ENCODE data around the gene CD34. TPM values are rescaled to one million over a fixed set of nuclear protein-coding genes. Genes with fewer than 3 reads are reported as not detected.
"Not testable (repeated sequence)": the region's sequence is repeated elsewhere in the genome, so short reads cannot be mapped to it uniquely, and the experiment has no call there.

The CD34 gene
- polyA plus RNA-seq, 1 experiment = 1.2 TPM

- Histone ChIP-seq H3K27me3 (ENCODE audit: control insufficient read depth, insufficient read depth, low read length) (no peaks in the 10 kb centered on the region; the same call in 1 of the 2 replicates), H3K4me3 (ENCODE audit: low read depth, low read length) (no peak overlapping the region), H3K36me3 (ENCODE audit: control insufficient read depth, insufficient read depth, low read length) (no peaks in the 10 kb centered on the region)
- ChIA-PET POLR2A (no interaction called here), CTCF (interaction anchor here (1.3 kb wide), 1 partner anchor 12 kb away, joined by 8 read pairs; no protein-coding TSS in a partner anchor)
- DNase-seq (ENCODE audit: low read depth) = no peak
- TF ChIP-seq CTCF (IDR thresholded peaks at IDR 0.05; ENCODE audit: insufficient read depth, low read depth, low read length) = no peak
Observed at GRCh38 chr1:207950750-207951149, 39.8 kb upstream of the CD34 start.

GRCh38 chr1:207949571-207950195 lies 38.8 kb upstream of the CD34 start:
- TF ChIP-seq CTCF (IDR thresholded peaks at IDR 0.05; ENCODE audit: insufficient read depth, low read depth, low read length) = no peak
- H3K4me3 ChIP-seq (ENCODE audit: low read depth, low read length) = no peak overlapping the region
- ChIA-PET POLR2A (no interaction called here), CTCF (interaction anchor here (0.6 kb wide), 1 partner anchor 31 kb away, joined by 3 read pairs; no protein-coding TSS in a partner anchor)
- no peaks in the 10 kb centered on the region for H3K36me3 ChIP-seq (ENCODE audit: control insufficient read depth, insufficient read depth, low read length)
- H3K27me3 ChIP-seq (ENCODE audit: control insufficient read depth, insufficient read depth, low read length) = no peaks in the 10 kb centered on the region; the same call in 1 of the 2 replicates
- no peak for DNase-seq (ENCODE audit: low read depth)

- ChIA-PET CTCF (interaction anchor here (1.5 kb wide), 1 partner anchor 29 kb away, joined by 3 read pairs; no protein-coding TSS in a partner anchor), POLR2A (no interaction called here)
- DNase-seq (ENCODE audit: low read depth) = peak; percentile 84
- no peaks in the 10 kb centered on the region for H3K36me3 ChIP-seq (ENCODE audit: control insufficient read depth, insufficient read depth, low read length)
- TF ChIP-seq CTCF (IDR thresholded peaks at IDR 0.05; ENCODE audit: insufficient read depth, low read depth, low read length) = no peak
- H3K27me3 ChIP-seq (ENCODE audit: control insufficient read depth, insufficient read depth, low read length) = no peaks in the 10 kb centered on the region; the same call in 1 of the 2 replicates
- H3K4me3 ChIP-seq (ENCODE audit: low read depth, low read length) = no peak overlapping the region
Observed at GRCh38 chr1:207948536-207949250, 37.8 kb upstream of the CD34 start.

GRCh38 chr1:207946756-207947155 lies 35.8 kb upstream of the CD34 start:
- no peak for TF ChIP-seq CTCF (IDR thresholded peaks at IDR 0.05; ENCODE audit: insufficient read depth, low read depth, low read length)
- Histone ChIP-seq H3K27me3 (ENCODE audit: control insufficient read depth, insufficient read depth, low read length) (no peaks in the 10 kb centered on the region; the same call in 1 of the 2 replicates), H3K36me3 (ENCODE audit: control insufficient read depth, insufficient read depth, low read length) (no peaks in the 10 kb centered on the region), H3K4me3 (ENCODE audit: low read depth, low read length) (no peak overlapping the region)
- DNase-seq (ENCODE audit: low read depth) = no peak
- POLR2A ChIA-PET = no interaction called here
- CTCF ChIA-PET = interaction anchor here (1.2 to 1.8 kb wide), 3 partner anchors 17 to 62 kb away, joined by 3 to 8 read pairs (median 7); no protein-coding TSS in a partner anchor

GRCh38 chr1:207944571-207944970 lies 33.6 kb upstream of the CD34 start:
- ChIA-PET POLR2A (no interaction called here), CTCF (interaction anchor here (1.0 to 1.1 kb wide), 2 partner anchors 59 to 115 kb away, joined by 3 read pairs; no protein-coding TSS in a partner anchor)
- TF ChIP-seq CTCF (IDR thresholded peaks at IDR 0.05; ENCODE audit: insufficient read depth, low read depth, low read length) = no peak
- DNase-seq (ENCODE audit: low read depth) = no peak
- Histone ChIP-seq H3K36me3 (ENCODE audit: control insufficient read depth, insufficient read depth, low read length) (no peaks in the 10 kb centered on the region), H3K27me3 (ENCODE audit: control insufficient read depth, insufficient read depth, low read length) (no peaks in the 10 kb centered on the region), H3K4me3 (ENCODE audit: low read depth, low read length) (no peak overlapping the region)

- not testable (repeated sequence) for H3K36me3 ChIP-seq (ENCODE audit: control insufficient read depth, insufficient read depth, low read length); H3K27me3 ChIP-seq (ENCODE audit: control insufficient read depth, insufficient read depth, low read length); H3K4me3 ChIP-seq (ENCODE audit: low read depth, low read length); DNase-seq (ENCODE audit: low read depth)
- ChIA-PET POLR2A (interaction anchor here (0.6 kb wide), 1 partner anchor 80 kb away, joined by 15 read pairs; no protein-coding TSS in a partner anchor), CTCF (interaction anchor here (0.7 to 1.2 kb wide), 2 partner anchors 10 to 45 kb away, joined by 3 read pairs; no protein-coding TSS in a partner anchor)
Observed at GRCh38 chr1:207942337-207942741, 31.4 kb upstream of the CD34 start.
